ENCODE measurements around the gene NUDT3. TPM values are rescaled to one million over a fixed set of nuclear protein-coding genes. Genes with fewer than 3 reads are reported as not detected.

Gene NUDT3
- total and polyA plus RNA-seq, 2 experiments from 2014 or later, result 12.1 to 31.1 TPM

- H3F3A ChIP-seq (replicated peaks; ENCODE audit: low read depth), result no peaks in the 10 kb centered on the region
- DNase-seq (ENCODE audit: low spot score), result no peak
- peaks cover 3% of the 10 kb centered on the region for H3K27me3 Mint-ChIP-seq (ENCODE audit: insufficient read depth, low read depth, poor library complexity)
- H3K4me1 ChIP-seq (ENCODE audit: insufficient read depth), result no peaks in the 10 kb centered on the region
- no peak for ATAC-seq
- no peak overlapping the region for H3K4me3 ChIP-seq
- no peaks in the 10 kb centered on the region for H3K9me2 ChIP-seq (ENCODE audit: insufficient read depth)
- TF ChIP-seq JUNB (IDR thresholded peaks at IDR 0.05; ENCODE audit: unreplicated experiment) (no peak), REST (IDR thresholded peaks at IDR 0.05; ENCODE audit: unreplicated experiment) (no peak), ZNF114 (CRISPR knock-in tag; IDR thresholded peaks at IDR 0.05) (no peak), NANOG (IDR thresholded peaks at IDR 0.05; ENCODE audit: borderline replicate concordance) (no peak), ZNF462 (CRISPR knock-in tag; IDR thresholded peaks at IDR 0.05) (no peak), CTCF (conservative IDR thresholded peaks at IDR 0.05; ENCODE audit: low read depth in 2 of 2) (no peak), EZH2phosphoT487 (IDR thresholded peaks at IDR 0.05; ENCODE audit: unreplicated experiment) (no peak), EZH2 (IDR thresholded peaks at IDR 0.05; ENCODE audit: low read depth, unreplicated experiment) (no peak), STAT1 (IDR thresholded peaks at IDR 0.05; ENCODE audit: unreplicated experiment) (no peak), ZNF331 (CRISPR knock-in tag; IDR thresholded peaks at IDR 0.05; ENCODE audit: low read depth) (no peak), POLR2AphosphoS5 (IDR thresholded peaks at IDR 0.05; ENCODE audit: low read depth) (no peak), CREB1 (CRISPR knock-in tag; IDR thresholded peaks at IDR 0.05; ENCODE audit: low read depth) (no peak), ETS1 (IDR thresholded peaks at IDR 0.05) (no peak)
- H3K9me3 Mint-ChIP-seq, result no peaks in the 10 kb centered on the region
- no peaks in the 10 kb centered on the region for H3K36me3 ChIP-seq (ENCODE audit: insufficient read depth)
- peaks cover 83% of the 10 kb centered on the region for H3K79me2 ChIP-seq (replicated peaks; ENCODE audit: insufficient read depth)
- H2AFZ ChIP-seq, result no peak overlapping the region
- H3K4me1 Mint-ChIP-seq, result no peaks in the 10 kb centered on the region
- no peaks in the 10 kb centered on the region for H3K36me3 Mint-ChIP-seq (ENCODE audit: low read depth)
- H3K27me3 ChIP-seq (ENCODE audit: insufficient read depth), result no peaks in the 10 kb centered on the region
- H3K27ac Mint-ChIP-seq, result no peak overlapping the region
- H3K4me3 Mint-ChIP-seq, result no peak overlapping the region
- H3K4me2 ChIP-seq, result no peak overlapping the region
- no peak overlapping the region for H3K27ac ChIP-seq (ENCODE audit: low read depth)
- H4K20me1 ChIP-seq (replicated peaks; ENCODE audit: insufficient read depth), result peaks cover 22% of the 10 kb centered on the region
Measured at GRCh38 chr6:34347303-34347702, 45.2 kb downstream of the NUDT3 start.
